Stimulated activated CD8-positive, alpha-beta memory T cell treated with anti-CD3 and anti-CD28 coated beads, Interleukin-7, amount 100 ng/mL, for 48 hours (primary cell): ENCODE data around the gene GFRA4.

Source experiments
- DNase-seq, 2 donors: peaks; one replicate each; pipeline ENCODE4 v3.0.0-alpha.2; 2020; ENCODE audit warnings: low read depth in 1 of 2; ENCODE audit errors: extremely low read depth in 1 of 2

GFRA4 gene

GRCh38 chr20:3674995-3675900 lies 12.0 kb upstream of the GFRA4 start:
- no peak for DNase-seq

- DNase-seq: no peak
These were observed 11.2 kb upstream of the GFRA4 start for GRCh38 chr20:3674447-3674846.

- DNase-seq: no peak
These were observed 10.2 kb upstream of the GFRA4 start for GRCh38 chr20:3673221-3674070.

- DNase-seq: no peak
These were observed 9.5 kb upstream of the GFRA4 start for GRCh38 chr20:3672547-3673171.

GRCh38 chr20:3671986-3672546 lies 8.9 kb upstream of the GFRA4 start:
- DNase-seq: no peak

GRCh38 chr20:3670945-3671344 lies 7.7 kb upstream of the GFRA4 start:
- DNase-seq: no peak

- DNase-seq: no peak
These were observed 7.3 kb upstream of the GFRA4 start for GRCh38 chr20:3670511-3670910.

- DNase-seq: no peak
These were observed 6.6 kb upstream of the GFRA4 start for GRCh38 chr20:3669710-3670367.

- DNase-seq: no peak
These were observed 4.3 kb upstream of the GFRA4 start for GRCh38 chr20:3667434-3668037.

- DNase-seq: no peak
These were observed 659 bp upstream of the GFRA4 start for GRCh38 chr20:3663858-3664257.

- DNase-seq: no peak
These were observed 1.2 kb downstream of the GFRA4 start for GRCh38 chr20:3661814-3662665.

GRCh38 chr20:3661060-3661813 lies 2.0 kb downstream of the GFRA4 start:
- no peak for DNase-seq

GRCh38 chr20:3660262-3661059 lies 2.7 kb downstream of the GFRA4 start:
- no peak for DNase-seq

- no peak for DNase-seq
These were observed 3.5 kb downstream of the GFRA4 start for GRCh38 chr20:3659492-3660261.

GRCh38 chr20:3658716-3659491 lies 4.3 kb downstream of the GFRA4 start:
- no peak for DNase-seq

GRCh38 chr20:3658019-3658715 lies 5.0 kb downstream of the GFRA4 start:
- DNase-seq: no peak
